OCI-M2 (cell line): Measurements from ENCODE around the gene TEX2.
"Not testable (repeated sequence)": the region's sequence is repeated elsewhere in the genome, so short reads cannot be mapped to it uniquely, and the experiment has no call there.

Experiments
- DNase-seq: peaks from one replicate; lab custom pipeline; 2025; ENCODE audit not compliant: unreplicated experiment; lab: John Stamatoyannopoulos, UW

TEX2 gene

GRCh38 chr17:64186171-64187092 lies 76.6 kb downstream of the TEX2 start:
- no peak for DNase-seq

- not testable (repeated sequence) for DNase-seq
Measured at GRCh38 chr17:64185557-64185956, 77.5 kb downstream of the TEX2 start.

- DNase-seq: no peak
Measured at GRCh38 chr17:64185101-64185500, 78.0 kb downstream of the TEX2 start.

GRCh38 chr17:64183815-64184214 lies 79.2 kb downstream of the TEX2 start:
- DNase-seq: no peak

- DNase-seq: no peak
Measured at GRCh38 chr17:64182325-64183012, 80.6 kb downstream of the TEX2 start.

GRCh38 chr17:64180089-64181073 lies 82.7 kb downstream of the TEX2 start:
- no peak for DNase-seq

GRCh38 chr17:64179024-64179423 lies 84.0 kb downstream of the TEX2 start:
- not testable (repeated sequence) for DNase-seq

GRCh38 chr17:64178011-64178825 lies 84.8 kb downstream of the TEX2 start:
- no peak for DNase-seq

- DNase-seq: no peak
Measured at GRCh38 chr17:64177311-64178010, 85.6 kb downstream of the TEX2 start.

GRCh38 chr17:64176556-64176955 lies 86.5 kb downstream of the TEX2 start:
- no peak for DNase-seq

GRCh38 chr17:64174686-64175456 lies 88.2 kb downstream of the TEX2 start:
- no peak for DNase-seq

- no peak for DNase-seq
Measured at GRCh38 chr17:64173646-64174045, 89.4 kb downstream of the TEX2 start.

- DNase-seq: no peak
Measured at GRCh38 chr17:64172510-64172909, 90.5 kb downstream of the TEX2 start.

GRCh38 chr17:64171041-64171440 lies 92.0 kb downstream of the TEX2 start:
- no peak for DNase-seq

GRCh38 chr17:64170286-64170685 lies 92.8 kb downstream of the TEX2 start:
- DNase-seq: no peak

- not testable (repeated sequence) for DNase-seq
Measured at GRCh38 chr17:64167666-64168065, 95.4 kb downstream of the TEX2 start.

- no peak for DNase-seq
Measured at GRCh38 chr17:64166876-64167275, 96.2 kb downstream of the TEX2 start.

- no peak for DNase-seq
Measured at GRCh38 chr17:64165347-64165746, 97.7 kb downstream of the TEX2 start.
